OCI-LY7 (cell line): ENCODE measurements around the gene NBPF4.
"Not testable (repeated sequence)": the region's sequence is repeated elsewhere in the genome, so short reads cannot be mapped to it uniquely, and the experiment has no call there.

ENCODE experiments used
- EZH2phosphoT487 ChIP-seq: fragments of 200-600 bp; sonication (generic); IDR thresholded peaks from 2 replicates; pipeline ENCODE4 v1.6.1; 2018; ENCODE audit warnings: low read depth, borderline replicate concordance, mild to moderate bottlenecking, mixed run types, antibody characterized with exemption, low read length, moderate library complexity, mixed read lengths
- TF ChIP-seq, protein P1 (sequence below): fragments of 200-600 bp; sonication (generic); conservative IDR thresholded peaks from 2 replicates; pipeline ENCODE4 v1.5.1; 2014; ENCODE audit warnings: mild to moderate bottlenecking, antibody characterized with exemption, low read length, moderate library complexity, mixed read lengths

DNA sequence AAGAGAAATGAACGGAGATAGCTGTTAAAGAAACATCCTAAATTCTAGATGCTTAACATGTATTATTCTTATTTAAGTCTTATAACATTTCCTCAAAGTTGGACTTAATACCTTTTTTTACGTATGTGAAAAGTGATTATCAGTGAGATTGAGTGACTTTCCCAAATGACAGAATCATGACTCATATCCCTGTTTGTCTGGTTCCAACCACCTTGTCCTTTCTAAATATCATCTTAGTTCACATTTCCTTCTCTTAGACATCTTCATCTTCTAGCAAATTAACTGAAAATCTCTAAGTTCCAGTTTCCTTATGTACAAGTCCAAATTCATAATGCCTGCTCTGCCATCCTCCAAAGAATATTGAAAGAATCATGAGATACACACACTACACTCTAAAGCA is 26.9 kb downstream of the NBPF4 start:
- TF ChIP-seq, protein P1, sequence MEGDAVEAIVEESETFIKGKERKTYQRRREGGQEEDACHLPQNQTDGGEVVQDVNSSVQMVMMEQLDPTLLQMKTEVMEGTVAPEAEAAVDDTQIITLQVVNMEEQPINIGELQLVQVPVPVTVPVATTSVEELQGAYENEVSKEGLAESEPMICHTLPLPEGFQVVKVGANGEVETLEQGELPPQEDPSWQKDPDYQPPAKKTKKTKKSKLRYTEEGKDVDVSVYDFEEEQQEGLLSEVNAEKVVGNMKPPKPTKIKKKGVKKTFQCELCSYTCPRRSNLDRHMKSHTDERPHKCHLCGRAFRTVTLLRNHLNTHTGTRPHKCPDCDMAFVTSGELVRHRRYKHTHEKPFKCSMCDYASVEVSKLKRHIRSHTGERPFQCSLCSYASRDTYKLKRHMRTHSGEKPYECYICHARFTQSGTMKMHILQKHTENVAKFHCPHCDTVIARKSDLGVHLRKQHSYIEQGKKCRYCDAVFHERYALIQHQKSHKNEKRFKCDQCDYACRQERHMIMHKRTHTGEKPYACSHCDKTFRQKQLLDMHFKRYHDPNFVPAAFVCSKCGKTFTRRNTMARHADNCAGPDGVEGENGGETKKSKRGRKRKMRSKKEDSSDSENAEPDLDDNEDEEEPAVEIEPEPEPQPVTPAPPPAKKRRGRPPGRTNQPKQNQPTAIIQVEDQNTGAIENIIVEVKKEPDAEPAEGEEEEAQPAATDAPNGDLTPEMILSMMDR = not testable (repeated sequence)
- not testable (repeated sequence) for TF ChIP-seq EZH2phosphoT487
